HEK293 (cell line): ENCODE data around the gene RASA1.

Source experiments
- CTCF ChIA-PET: fragments of 350-600 bp; formaldehyde crosslinking; extraction: SDS; loops from one replicate; lab custom pipeline; 2021; ENCODE audit warnings: antibody characterized with exemption; lab: Yijun Ruan, JAX
- POLR2A ChIA-PET: fragments of 300-600 bp; formaldehyde crosslinking; extraction: SDS; loops from one replicate; lab custom pipeline; 2020; ENCODE audit warnings: antibody characterized with exemption, inconsistent platforms; lab: Yijun Ruan, JAX
- H3K27ac ChIP-seq: fragments of 200-500 bp; sonication (Bioruptor generic); 2 replicates; pipeline ENCODE4 v1.5.1; 2014; ENCODE audit warnings: low read depth, low read length, control low read depth, inconsistent platforms; ENCODE audit errors: extremely low read depth
- H3K36me3 ChIP-seq, 2 experiments: fragments of 200-500 bp in 1 of 2; sonication (Bioruptor generic) in 1 of 2; 1 replicate in 1 of 2; 2 replicates in 1 of 2; pipeline ENCODE4 v1.5.1; 2014 to 2017; ENCODE audit warnings: inconsistent platforms in 2 of 2, low read length in 2 of 2; ENCODE audit not compliant: control insufficient read depth in 2 of 2, insufficient read depth in 1 of 2
- H3K4me1 ChIP-seq: fragments of 200-500 bp; sonication (Bioruptor generic); 2 replicates; pipeline ENCODE4 v1.5.1; 2014; ENCODE audit warnings: mild to moderate bottlenecking, low read length, inconsistent platforms; ENCODE audit not compliant: control insufficient read depth, insufficient read depth
- H3K4me3 ChIP-seq: 2 replicates; pipeline ENCODE4 v1.5.1; 2011; ENCODE audit warnings: low read depth, mild to moderate bottlenecking, control low read depth, low read length, moderate library complexity
- H3K9me3 ChIP-seq: fragments of 200-500 bp; sonication (Bioruptor generic); 2 replicates; pipeline ENCODE4 v1.5.1; 2014; ENCODE audit warnings: low read depth, low read length, inconsistent platforms; ENCODE audit not compliant: control insufficient read depth, insufficient read depth
- IKZF3 ChIP-seq: fragments of 450-650 bp; IDR thresholded peaks from 2 replicates; pipeline ENCODE4 v1.5.0; 2018; ENCODE audit warnings: missing biosample characterization, mild to moderate bottlenecking, missing genetic modification characterization, moderate library complexity
- PRDM6 ChIP-seq: fragments of 450-650 bp; formaldehyde crosslinking; IDR thresholded peaks from 2 replicates; pipeline ENCODE4 v1.5.1; 2017; ENCODE audit warnings: missing biosample characterization, missing genetic modification characterization
- SETDB1 ChIP-seq: IDR thresholded peaks from one replicate; pipeline ENCODE4 v1.6.1; 2017; ENCODE audit warnings: mild to moderate bottlenecking, low read length, moderate library complexity, mixed read lengths; ENCODE audit not compliant: insufficient read length
- ZBTB26 ChIP-seq: fragments of 450-650 bp; formaldehyde crosslinking; optimal IDR thresholded peaks from 2 replicates; pipeline ENCODE3; 2016; ENCODE audit warnings: missing biosample characterization, mild to moderate bottlenecking, missing genetic modification characterization
- ZEB2 ChIP-seq: fragments of 450-650 bp; formaldehyde crosslinking; IDR thresholded peaks from 2 replicates; pipeline ENCODE4 v1.5.1; 2016; ENCODE audit warnings: missing biosample characterization, missing genetic modification characterization
- ZFHX2 ChIP-seq: fragments of 450-650 bp; formaldehyde crosslinking; conservative IDR thresholded peaks from 2 replicates; pipeline ENCODE4 v1.5.1; 2016; ENCODE audit warnings: missing biosample characterization, missing genetic modification characterization
- ZFP3 ChIP-seq: fragments of 450-650 bp; formaldehyde crosslinking; IDR thresholded peaks from 2 replicates; pipeline ENCODE4 v1.5.1; 2016; ENCODE audit warnings: low read depth, missing biosample characterization, missing genetic modification characterization
- ZNF157 ChIP-seq: fragments of 450-650 bp; formaldehyde crosslinking; IDR thresholded peaks from 2 replicates; pipeline ENCODE4 v1.5.1; 2016; ENCODE audit warnings: missing biosample characterization, missing genetic modification characterization
- ZNF16 ChIP-seq: fragments of 450-650 bp; formaldehyde crosslinking; IDR thresholded peaks from 2 replicates; pipeline ENCODE4 v1.5.1; 2016; ENCODE audit warnings: low read depth, missing biosample characterization, missing genetic modification characterization
- ZNF211 ChIP-seq: fragments of 450-650 bp; formaldehyde crosslinking; IDR thresholded peaks from 2 replicates; pipeline ENCODE4 v1.5.1; 2016; ENCODE audit warnings: low read depth, missing biosample characterization, missing genetic modification characterization
- ZNF23 ChIP-seq: fragments of 450-650 bp; formaldehyde crosslinking; IDR thresholded peaks from 2 replicates; pipeline ENCODE4 v1.5.1; 2016; ENCODE audit warnings: missing biosample characterization, missing genetic modification characterization, borderline replicate concordance
- ZNF248 ChIP-seq: fragments of 450-650 bp; formaldehyde crosslinking; IDR thresholded peaks from 2 replicates; pipeline ENCODE4 v1.5.1; 2017; ENCODE audit warnings: missing biosample characterization, missing genetic modification characterization
- ZNF311 ChIP-seq: fragments of 450-650 bp; formaldehyde crosslinking; IDR thresholded peaks from 2 replicates; pipeline ENCODE4 v1.5.1; 2017; ENCODE audit warnings: missing biosample characterization, missing genetic modification characterization, borderline replicate concordance
- ZNF366 ChIP-seq: fragments of 450-650 bp; formaldehyde crosslinking; conservative IDR thresholded peaks from 2 replicates; pipeline ENCODE4 v1.5.1; 2016; ENCODE audit warnings: missing biosample characterization, missing genetic modification characterization
- ZNF529 ChIP-seq: fragments of 450-650 bp; formaldehyde crosslinking; IDR thresholded peaks from 2 replicates; pipeline ENCODE4 v1.5.1; 2017; ENCODE audit warnings: missing genetic modification characterization, missing biosample characterization; ENCODE audit not compliant: insufficient replicate concordance
- ZNF600 ChIP-seq: fragments of 450-650 bp; formaldehyde crosslinking; IDR thresholded peaks from 2 replicates; pipeline ENCODE4 v1.5.1; 2016; ENCODE audit warnings: missing biosample characterization, missing genetic modification characterization
- ZNF701 ChIP-seq: fragments of 450-650 bp; formaldehyde crosslinking; IDR thresholded peaks from 2 replicates; pipeline ENCODE4 v1.5.1; 2016; ENCODE audit warnings: missing biosample characterization, missing genetic modification characterization
- ZSCAN18 ChIP-seq: fragments of 450-650 bp; formaldehyde crosslinking; IDR thresholded peaks from 2 replicates; pipeline ENCODE4 v1.5.1; 2016; ENCODE audit warnings: missing biosample characterization, missing genetic modification characterization
- ZSCAN23 ChIP-seq: fragments of 450-650 bp; formaldehyde crosslinking; IDR thresholded peaks from 2 replicates; pipeline ENCODE4 v1.5.1; 2016; ENCODE audit warnings: missing biosample characterization, missing genetic modification characterization
- ZSCAN30 ChIP-seq: fragments of 450-650 bp; IDR thresholded peaks from 2 replicates; pipeline ENCODE4 v1.5.1; 2018; ENCODE audit warnings: missing biosample characterization, mild to moderate bottlenecking, missing genetic modification characterization, moderate library complexity

Gene RASA1

GRCh38 chr5:87408204-87408603 is 140.5 kb downstream of the RASA1 start:
- TF ChIP-seq ZFP3 (no peak), ZBTB26 (tag by site-specific recombination) (no peak), ZFHX2 (no peak), ZNF248 (tag by site-specific recombination) (no peak), ZSCAN18 (tag by site-specific recombination) (no peak), PRDM6 (no peak), SETDB1 (no peak), ZSCAN30 (tag by site-specific recombination) (no peak), ZNF157 (no peak), ZNF701 (tag by site-specific recombination) (no peak), ZSCAN23 (tag by site-specific recombination) (no peak), IKZF3 (tag by site-specific recombination) (no peak), ZNF23 (tag by site-specific recombination) (no peak), ZNF529 (tag by site-specific recombination) (no peak), ZNF600 (tag by site-specific recombination) (no peak), ZEB2 (tag by site-specific recombination) (no peak), ZNF211 (tag by site-specific recombination) (no peak)
- POLR2A ChIA-PET = no interaction called here
- Histone ChIP-seq H3K27ac (no peak overlapping the region), H3K9me3 (no peaks in the 10 kb centered on the region), H3K4me3 (no peak overlapping the region), H3K36me3 (peaks cover 48 to 79% of the 10 kb centered on the region in 2 experiments), H3K4me1 (peaks cover 5% of the 10 kb centered on the region; the same call in 1 of the 2 replicates)
- CTCF ChIA-PET = no interaction called here

- H3K4me1 ChIP-seq = peaks cover 5% of the 10 kb centered on the region; the same call in 1 of the 2 replicates
- CTCF ChIA-PET = no interaction called here
- H3K27ac ChIP-seq = no peak overlapping the region
- TF ChIP-seq PRDM6 (peak; percentile 68), ZNF16 (tag by site-specific recombination) (no peak), ZNF311 (tag by site-specific recombination) (no peak), ZNF366 (peak; percentile 42; the same call in 1 of the 2 replicates)
- H3K9me3 ChIP-seq = no peaks in the 10 kb centered on the region
- H3K36me3 ChIP-seq = peaks cover 30 to 52% of the 10 kb centered on the region in 2 experiments; a peak in 2 of 3 replicates
- POLR2A ChIA-PET = interaction anchor here (1.2 kb wide), 1 partner anchor 143 kb away, joined by 3 read pairs; the partner anchor contains the start of gene RASA1
- no peak overlapping the region for H3K4me3 ChIP-seq
Observed at GRCh38 chr5:87410931-87411330, 143.2 kb downstream of the RASA1 start.
